ENCODE results near the gene UBQLN1.
"Not testable (repeated sequence)": the region's sequence is repeated elsewhere in the genome, so short reads cannot be mapped to it uniquely, and the experiment has no call there.

The UBQLN1 gene

DNA sequence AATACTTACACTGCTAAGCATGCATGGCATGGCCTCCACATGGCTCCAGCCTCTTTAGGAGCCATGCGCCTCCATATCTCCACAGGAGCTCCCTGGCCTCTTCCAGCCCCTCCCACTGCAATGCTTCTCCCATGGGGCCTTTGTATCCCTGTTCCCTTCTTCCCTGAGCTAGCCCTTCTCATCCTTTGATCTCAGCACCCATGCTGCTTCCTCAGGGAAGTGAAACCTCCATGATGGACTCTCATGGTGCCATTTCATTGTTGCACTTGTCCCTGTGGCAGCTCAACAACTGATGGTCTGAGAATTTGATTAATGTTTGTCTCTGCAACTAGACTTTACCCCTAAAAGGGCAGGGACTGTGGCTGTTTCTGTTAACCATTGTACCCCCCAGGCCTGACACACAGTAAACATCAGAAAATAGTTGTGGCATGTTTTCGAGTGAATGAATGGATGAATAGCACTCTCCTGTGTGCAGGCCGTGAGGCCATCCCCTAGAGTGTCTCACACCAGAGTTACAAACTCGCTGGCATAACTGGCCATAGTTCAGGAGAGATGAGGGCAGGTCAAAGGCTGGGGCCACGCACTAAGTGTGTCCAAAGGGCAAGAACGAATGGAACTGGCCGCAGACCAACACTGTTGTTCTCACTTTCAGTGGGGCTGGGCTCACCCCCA lies 78.2 kb downstream of the UBQLN1 start:
- no peak for DNase-seq

DNA sequence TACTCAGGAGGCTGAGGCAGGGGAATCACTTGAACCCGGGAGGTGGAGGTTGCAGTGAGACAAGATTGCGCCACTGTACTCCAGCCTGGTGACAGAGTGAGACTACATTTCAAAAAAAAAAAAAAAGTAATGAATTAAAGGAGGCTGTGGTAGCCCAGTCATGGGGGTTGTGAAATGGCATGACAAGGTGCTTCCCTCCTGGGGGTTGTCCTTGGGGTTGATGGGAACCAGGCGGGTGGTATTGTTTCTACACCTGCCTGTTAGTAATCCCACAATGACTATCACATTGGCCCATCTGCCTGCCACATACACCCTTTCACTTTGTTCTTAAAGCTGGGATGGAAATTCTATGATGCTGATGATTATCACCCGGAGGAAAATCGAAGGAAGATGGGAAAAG lies 79.2 kb downstream of the UBQLN1 start:
- DNase-seq = no peak

- DNase-seq = no peak
These were observed 82.6 kb downstream of the UBQLN1 start for GRCh38 chr9:83625178-83625577.

GRCh38 chr9:83623679-83624076 lies 84.1 kb downstream of the UBQLN1 start:
- no peak for DNase-seq

DNA sequence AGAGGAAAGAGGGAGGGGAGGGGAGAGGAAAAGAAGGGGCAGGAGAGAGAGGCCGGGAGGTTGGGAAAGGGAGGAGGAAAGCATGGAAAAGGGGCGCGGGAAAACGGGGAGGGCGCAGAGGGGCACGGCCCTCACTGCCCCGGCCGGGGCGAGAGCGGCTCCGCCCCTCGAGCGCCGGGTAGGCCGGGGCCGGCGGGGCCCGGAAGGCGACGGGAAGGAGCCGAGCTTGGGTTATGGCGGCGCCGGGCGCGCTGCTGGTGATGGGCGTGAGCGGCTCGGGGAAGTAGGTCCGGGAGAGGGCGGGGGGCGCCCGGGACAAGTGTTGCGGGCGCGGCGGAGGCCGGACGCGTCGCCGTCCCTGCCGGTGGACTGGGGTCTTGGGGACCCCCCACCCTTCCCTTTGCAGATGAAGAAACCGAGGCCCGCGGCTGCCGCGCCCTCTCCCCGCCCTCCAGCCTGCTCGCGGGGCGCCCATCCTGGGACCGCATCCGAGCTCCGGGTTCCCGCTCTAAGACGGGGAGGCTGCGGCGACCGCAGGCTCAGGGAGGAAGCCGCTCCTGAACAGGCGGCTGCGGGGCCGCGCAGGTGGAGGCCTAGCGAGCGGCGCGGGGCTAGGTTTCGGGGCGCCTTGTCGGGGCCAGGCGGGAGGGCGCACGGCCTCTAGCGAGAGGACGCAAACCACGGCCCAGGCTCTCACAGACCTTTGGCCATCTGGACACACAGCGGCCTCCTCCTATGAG lies 84.6 kb downstream of the UBQLN1 start, which contains the start of gene IDNK:
IDNK (plus strand) TSS at position 205 of the 740 bp plus-strand sequence; CDS start at position 234, 29 bp downstream.
- DNase-seq = no peak

- no peak for DNase-seq
These were observed 85.3 kb downstream of the UBQLN1 start for GRCh38 chr9:83622433-83622938.

DNA sequence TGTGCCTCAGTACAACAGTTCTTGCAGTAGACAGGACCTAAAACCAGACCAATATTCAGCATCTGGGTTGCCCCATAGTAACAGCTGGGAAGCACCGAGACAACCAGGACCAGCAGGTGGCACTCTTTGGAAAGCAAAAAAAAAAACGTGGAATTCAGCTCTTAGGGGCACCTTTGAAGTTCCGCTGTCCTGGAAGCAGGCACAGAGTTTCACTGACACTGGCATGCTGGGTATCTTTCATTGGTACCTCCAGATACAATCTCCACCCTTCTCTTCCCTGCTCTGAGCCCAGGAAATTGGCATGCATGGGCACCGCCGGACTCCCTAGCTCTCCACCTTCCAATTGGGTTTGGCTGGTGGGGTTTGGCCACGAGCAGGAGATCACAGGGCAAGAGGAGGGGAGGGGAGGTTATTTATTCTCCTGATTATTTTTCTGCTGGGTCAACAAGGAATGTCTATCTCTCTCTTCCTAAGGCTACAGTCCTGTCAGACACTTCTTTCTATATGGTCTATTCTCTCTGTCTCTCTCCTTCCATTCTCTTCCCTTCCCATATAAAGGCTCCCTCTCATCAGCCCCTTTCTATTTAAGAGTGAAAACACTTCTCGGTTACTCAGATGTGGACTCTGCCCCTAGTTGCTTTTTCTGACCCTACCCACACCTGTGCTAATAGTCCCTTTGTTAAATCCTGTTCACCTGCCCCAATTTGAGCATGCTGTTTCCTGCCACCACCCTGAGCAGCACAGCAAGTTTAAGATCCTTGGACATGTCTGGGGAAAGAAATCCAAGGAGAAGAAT lies 86.7 kb downstream of the UBQLN1 start:
- no peak for DNase-seq

DNA sequence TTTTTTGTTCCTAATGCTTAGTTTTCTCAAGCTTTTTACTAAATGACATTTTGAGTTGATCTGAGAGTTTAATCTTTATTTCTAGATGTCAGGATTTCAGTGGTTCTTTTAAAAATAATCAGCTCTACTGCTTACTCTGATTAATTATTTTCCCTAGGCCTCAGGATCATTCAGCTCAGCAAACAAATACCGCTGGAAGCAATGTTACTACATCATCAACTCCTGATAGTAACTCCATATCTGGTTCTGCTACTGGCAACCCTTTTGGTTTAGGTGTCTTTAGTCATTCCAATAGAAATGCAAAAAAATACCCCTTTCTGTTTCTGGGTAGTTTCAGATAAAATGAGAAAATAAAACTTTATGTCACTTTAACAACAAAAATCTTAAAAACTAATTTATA lies 90.5 kb downstream of the UBQLN1 start:
- DNase-seq = no peak

DNA sequence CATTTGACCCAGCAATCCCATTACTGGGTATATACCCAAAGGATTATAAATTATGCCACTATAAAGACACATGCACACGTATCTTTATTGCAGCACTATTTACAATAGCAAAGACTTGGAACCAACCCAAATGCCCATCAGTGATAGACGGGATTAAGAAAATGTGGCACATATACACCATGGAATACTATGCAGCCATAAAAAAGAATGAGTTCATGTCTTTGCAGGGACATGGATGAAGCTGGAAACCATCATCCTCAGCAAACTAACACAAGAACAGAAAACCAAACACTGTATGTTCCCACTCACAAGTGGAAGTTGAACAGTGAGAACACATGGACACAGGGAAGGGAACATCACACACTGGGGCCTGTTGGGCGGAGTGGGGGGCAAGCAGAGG lies 94.5 kb downstream of the UBQLN1 start:
- not testable (repeated sequence) for DNase-seq
